Epithelial cell of esophagus (primary cell): Measurements from ENCODE around the gene STAT5B.
"Not testable (repeated sequence)": the region's sequence is repeated elsewhere in the genome, so short reads cannot be mapped to it uniquely, and the experiment has no call there.

ENCODE experiments used
- DNase-seq: peaks from one replicate; pipeline ENCODE4 v3.0.0; 2010; ENCODE audit warnings: low read depth
- H3K4me3 ChIP-seq: 2 replicates; pipeline ENCODE4 v1.5.1; 2011; ENCODE audit warnings: mild to moderate bottlenecking, low read length, control low read depth
- TF ChIP-seq, protein P1 (sequence below): IDR thresholded peaks from 2 replicates; pipeline ENCODE4 v1.5.1; 2011; ENCODE audit warnings: low read depth, mild to moderate bottlenecking, low read length, control low read depth, inconsistent platforms; ENCODE audit not compliant: insufficient read depth; ENCODE audit errors: missing control alignments

The STAT5B gene

DNA sequence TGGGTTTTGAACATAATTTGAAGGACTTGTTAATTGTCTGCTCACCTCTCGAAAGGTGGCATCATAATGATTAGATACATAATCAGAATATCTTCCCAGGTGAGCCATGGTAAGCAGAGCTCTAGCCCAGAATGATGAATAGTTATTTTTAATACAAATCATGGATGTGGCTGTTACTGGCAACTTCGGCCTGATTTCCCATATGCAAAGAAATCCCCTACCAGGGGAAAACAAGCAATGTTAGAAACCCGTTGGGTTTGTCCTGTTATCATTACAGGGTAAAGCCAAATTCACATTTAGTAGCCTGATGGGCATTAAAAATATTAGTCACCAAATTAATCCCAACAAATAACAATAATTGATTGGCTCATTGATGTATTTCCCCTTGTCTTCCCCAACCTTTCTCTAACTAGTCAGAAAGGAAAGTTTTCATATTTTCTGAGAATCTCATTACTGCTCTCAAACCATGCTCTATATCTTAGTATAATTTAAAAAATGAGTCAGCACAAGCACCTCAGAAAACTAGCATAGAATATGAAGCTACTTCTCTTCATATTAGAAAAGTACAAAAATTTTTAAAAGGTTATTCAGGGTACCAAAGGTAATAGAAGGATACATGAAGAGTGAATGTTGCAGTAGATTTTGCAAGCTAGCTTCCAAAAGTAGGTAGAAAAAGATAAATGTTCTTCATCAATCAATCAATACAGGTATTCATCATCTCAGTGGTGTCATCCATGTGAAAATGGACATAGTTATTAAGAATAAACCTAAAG lies 5.0 kb downstream of the STAT5B start:
- DNase-seq: no peak
- TF ChIP-seq, protein P1, sequence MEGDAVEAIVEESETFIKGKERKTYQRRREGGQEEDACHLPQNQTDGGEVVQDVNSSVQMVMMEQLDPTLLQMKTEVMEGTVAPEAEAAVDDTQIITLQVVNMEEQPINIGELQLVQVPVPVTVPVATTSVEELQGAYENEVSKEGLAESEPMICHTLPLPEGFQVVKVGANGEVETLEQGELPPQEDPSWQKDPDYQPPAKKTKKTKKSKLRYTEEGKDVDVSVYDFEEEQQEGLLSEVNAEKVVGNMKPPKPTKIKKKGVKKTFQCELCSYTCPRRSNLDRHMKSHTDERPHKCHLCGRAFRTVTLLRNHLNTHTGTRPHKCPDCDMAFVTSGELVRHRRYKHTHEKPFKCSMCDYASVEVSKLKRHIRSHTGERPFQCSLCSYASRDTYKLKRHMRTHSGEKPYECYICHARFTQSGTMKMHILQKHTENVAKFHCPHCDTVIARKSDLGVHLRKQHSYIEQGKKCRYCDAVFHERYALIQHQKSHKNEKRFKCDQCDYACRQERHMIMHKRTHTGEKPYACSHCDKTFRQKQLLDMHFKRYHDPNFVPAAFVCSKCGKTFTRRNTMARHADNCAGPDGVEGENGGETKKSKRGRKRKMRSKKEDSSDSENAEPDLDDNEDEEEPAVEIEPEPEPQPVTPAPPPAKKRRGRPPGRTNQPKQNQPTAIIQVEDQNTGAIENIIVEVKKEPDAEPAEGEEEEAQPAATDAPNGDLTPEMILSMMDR: no peak
- H3K4me3 ChIP-seq: no peak overlapping the region

DNA sequence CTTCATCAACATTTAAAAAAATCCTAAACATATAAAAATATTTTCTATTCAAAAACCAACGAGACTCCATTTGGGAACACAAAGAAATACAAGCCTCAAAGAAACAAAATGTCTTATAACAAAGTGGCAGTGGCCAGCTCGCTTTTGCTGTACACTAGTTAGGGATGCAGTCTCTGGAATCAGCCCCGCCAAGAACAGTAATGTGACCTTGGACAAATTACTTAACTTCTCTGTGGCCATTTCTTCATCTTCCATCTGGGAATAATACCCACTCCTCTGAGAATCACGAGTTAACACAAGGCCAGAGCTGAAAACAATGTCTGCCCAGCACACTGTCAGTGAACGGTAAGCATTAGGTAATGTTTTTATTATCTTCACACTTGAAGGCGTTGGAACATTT lies 5.6 kb downstream of the STAT5B start:
- DNase-seq: no peak
- no peak overlapping the region for H3K4me3 ChIP-seq
- TF ChIP-seq, protein P1: no peak

DNA sequence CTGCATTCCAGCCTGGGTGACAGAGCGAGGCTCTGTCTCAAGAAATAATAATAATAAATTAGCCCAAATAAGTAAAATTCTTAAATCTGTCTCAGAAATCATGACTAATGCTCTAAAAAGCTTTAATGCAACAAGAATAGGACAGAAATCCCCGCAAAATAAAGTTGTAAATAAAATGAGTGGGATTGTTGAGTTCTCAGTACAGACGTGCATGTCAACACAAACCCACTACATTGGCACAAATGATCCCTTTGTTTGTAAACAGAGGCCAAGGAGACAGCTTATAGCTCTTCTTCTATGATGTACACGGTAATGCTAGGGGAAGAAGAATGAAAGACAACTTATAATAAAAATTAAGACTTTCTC lies 6.0 kb downstream of the STAT5B start:
- no peak for DNase-seq
- H3K4me3 ChIP-seq: no peak overlapping the region
- TF ChIP-seq, protein P1: no peak

DNA sequence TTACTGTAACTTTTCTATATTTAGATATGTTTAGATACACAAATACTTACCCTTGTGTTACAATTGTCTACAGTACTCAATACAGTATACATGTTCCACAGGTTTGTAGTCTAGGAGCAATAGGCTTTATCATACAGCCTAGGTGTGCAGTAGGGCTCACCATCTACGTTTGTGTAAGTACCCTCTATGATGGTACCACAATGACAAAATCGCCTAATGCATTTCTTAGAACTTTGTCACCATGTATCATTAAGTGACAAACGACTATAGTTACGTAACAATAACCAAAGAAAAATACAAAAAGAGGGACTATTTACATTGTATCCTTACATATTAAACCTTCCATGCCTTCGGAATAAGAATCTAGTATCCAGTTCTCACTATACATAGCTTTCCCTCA lies 8.0 kb downstream of the STAT5B start:
- TF ChIP-seq, protein P1: no peak
- no peak for DNase-seq
- no peak overlapping the region for H3K4me3 ChIP-seq

DNA sequence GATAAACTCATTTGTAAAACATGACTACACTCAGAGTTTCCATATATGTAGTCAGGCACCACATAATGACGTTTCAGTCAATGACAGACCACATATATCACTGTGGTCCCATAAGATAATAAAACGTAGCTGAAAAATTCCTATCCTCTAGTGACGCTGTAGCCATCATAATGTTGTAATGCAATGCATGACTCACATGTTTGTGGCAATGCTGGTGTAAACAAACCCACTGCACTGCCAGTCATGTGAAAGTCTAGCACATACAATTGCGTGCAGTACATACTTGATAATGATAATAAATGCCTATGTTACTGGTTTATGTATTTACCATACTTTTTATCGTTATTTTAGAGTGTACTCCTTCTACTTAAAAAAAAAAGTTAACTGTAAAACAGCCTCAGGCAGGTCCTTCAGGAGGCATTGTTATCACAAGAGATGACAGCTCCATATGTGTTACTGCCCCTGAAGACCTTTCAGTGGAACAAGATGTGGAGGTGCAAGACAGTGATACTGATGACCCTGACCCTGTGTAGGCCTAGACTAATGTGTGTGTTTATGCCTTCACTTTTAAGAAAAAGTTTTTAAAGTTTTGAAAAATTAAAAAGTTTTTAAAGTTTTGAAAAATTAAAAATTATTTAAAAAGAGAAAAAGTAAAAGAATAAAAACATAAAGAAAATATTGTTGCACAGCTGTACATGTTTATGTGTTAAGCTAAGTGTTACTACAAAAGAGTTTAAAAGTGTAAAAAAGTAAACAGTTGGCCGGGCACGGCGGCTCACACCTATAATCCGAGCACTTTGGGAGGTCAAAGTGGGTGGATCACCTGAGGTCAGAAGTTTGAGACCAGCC lies 9.0 kb downstream of the STAT5B start:
- TF ChIP-seq, protein P1: no peak
- DNase-seq: peak; percentile 69
- no peak overlapping the region for H3K4me3 ChIP-seq

DNA sequence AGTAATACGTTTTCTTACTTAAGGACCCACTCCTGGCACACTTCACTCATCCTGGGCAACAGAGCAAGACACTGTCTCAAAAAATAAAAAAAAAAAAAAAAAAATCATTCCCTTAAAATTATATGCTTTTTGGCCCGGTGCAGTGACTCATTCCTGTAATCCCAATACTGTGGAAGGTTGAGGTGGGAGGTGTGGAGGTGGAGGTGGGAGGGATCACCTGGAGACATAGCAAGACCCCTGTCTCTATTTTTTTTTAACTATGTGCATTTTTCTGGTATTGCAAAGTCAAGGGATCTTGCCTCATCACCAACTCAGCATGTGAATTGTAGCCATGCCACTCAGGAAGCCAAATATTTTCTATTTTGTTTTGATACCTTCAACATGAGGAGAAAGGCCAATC lies 9.7 kb downstream of the STAT5B start:
- TF ChIP-seq, protein P1: no peak
- no peak for DNase-seq
- no peak overlapping the region for H3K4me3 ChIP-seq

DNA sequence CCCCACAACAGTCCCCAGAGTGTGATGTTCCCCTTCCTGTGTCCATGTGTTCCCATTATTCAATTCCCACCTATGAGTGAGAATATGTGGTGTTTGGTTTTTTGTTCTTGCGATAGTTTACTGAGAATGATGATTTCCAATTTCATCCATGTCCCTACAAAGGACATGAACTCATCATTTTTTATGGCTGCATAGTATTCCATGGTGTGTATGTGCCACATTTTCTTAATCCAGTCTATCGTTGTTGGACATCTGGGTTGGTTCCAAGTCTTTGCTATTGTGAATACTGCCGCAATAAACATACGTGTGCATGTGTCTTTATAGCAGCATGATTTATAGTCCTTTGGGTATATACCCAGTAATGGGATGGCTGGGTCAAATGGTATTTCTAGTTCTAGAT lies 11.8 kb downstream of the STAT5B start:
- not testable (repeated sequence) for H3K4me3 ChIP-seq, DNase-seq
